ENCODE results near the gene ZDHHC14.

The ZDHHC14 gene

GRCh38 chr6:157726892-157727628, 346.1 kb downstream of the ZDHHC14 start:
- H4K20me1 ChIP-seq (ENCODE audit: insufficient read depth): no peaks in the 10 kb centered on the region
- no peaks in the 10 kb centered on the region for H3K79me2 ChIP-seq (ENCODE audit: insufficient read depth, low read depth)
- no peak overlapping the region for H3K4me3 ChIP-seq (IDR thresholded peaks at IDR 0.05; ENCODE audit: insufficient read depth, low read depth, low read length)
- H3K27ac ChIP-seq: no peak overlapping the region
- no peaks in the 10 kb centered on the region for H3K4me1 ChIP-seq (ENCODE audit: low read depth, poor library complexity, severe bottlenecking)
- H3K4me2 ChIP-seq: no peak overlapping the region
- H2AFZ ChIP-seq (ENCODE audit: low read depth): no peak overlapping the region
- no peaks in the 10 kb centered on the region for H3K36me3 ChIP-seq (ENCODE audit: insufficient read depth)
- no peak overlapping the region for H3K9ac ChIP-seq
- no peaks in the 10 kb centered on the region for H3K27me3 ChIP-seq (ENCODE audit: insufficient read depth, low read depth)
- TF ChIP-seq CTCF (conservative IDR thresholded peaks at IDR 0.05; ENCODE audit: low read depth, low read length): no peak
